ENCODE measurements around the gene SLC25A47.
"Not testable (repeated sequence)": the region's sequence is repeated elsewhere in the genome, so short reads cannot be mapped to it uniquely, and the experiment has no call there.

SLC25A47 gene

DNA sequence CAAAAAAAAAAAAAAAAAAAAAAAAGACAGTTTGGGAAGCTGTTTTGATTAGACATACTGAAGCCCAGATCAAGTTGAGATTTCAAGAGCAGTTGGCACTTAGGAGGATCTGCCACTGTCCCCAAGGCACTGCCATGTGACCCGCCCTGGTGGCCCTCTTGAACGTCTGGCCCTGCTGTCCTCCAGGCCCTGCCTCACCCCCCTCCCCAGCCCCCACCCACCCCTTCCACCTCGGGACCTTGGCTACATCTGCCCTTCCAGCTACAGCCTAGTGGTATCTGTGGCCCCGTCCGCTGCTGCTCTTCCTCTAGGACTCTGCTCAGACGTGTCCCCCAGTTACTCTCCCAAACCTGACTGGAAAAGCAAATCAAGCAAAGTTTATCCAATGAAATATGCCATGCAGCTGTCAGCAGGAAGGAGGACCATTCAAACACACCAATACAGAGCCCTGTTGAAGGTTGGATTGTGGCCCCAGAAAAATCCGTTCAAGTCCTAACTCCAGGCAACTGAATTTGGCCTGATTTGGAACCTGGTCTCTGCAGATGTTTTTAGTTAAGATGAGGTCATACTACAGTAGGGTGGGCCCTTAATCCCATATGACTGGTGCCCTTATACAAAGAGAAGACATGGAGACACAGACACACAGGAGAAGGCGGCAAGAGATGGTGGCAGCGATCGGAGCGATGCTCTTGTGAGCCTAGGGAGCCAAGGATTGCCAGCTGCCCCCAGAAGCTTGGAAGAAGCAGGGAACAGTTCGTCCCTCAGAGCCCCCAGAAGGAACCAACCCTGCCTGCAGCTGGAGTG is 34.6 kb upstream of the SLC25A47 start:
- in situ Hi-C loops (cut with HindIII; ENCODE audit: low sequenced_read_pairs): loop anchor here (10.0 kb wide), 1 partner anchor 46 kb away; no protein-coding TSS in a partner anchor

DNA sequence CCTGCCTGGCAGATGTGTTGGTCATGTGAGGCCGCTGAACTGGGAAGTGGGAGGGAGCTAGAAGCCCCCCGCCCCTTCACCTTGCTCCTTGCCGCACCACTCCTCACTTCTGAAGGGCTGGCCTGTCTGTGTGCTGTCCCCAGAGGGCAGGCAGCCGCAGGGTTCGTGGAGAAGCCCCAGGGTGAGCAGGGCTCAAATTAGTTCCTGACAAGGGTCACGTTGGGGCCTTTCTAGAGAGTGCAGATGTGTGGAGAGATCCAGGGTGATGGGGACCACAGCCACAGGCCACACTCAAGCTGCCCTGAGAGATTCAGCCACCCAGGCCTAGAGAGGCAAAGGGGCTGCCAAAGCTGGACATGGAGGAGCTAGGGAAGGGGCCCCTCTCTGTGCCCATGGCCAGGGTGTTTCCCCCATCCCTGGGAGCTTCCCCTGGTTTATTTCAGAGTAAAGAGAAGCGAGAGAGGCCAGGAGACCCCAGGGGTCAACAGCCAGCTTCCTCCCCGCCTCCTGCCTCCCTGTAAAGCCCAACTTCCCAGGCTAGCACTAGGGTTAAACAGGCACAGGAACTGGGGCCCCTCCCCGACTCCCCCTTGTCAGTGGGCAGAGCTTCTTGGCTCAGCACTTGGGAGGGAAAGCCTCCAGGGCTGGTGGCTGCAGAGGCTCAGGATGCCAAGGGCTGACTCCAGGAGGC is 33.1 kb upstream of the SLC25A47 start:
- in situ Hi-C loops (cut with HindIII; ENCODE audit: low sequenced_read_pairs): loop anchor here (10.0 kb wide), 1 partner anchor 45 kb away; no protein-coding TSS in a partner anchor

DNA sequence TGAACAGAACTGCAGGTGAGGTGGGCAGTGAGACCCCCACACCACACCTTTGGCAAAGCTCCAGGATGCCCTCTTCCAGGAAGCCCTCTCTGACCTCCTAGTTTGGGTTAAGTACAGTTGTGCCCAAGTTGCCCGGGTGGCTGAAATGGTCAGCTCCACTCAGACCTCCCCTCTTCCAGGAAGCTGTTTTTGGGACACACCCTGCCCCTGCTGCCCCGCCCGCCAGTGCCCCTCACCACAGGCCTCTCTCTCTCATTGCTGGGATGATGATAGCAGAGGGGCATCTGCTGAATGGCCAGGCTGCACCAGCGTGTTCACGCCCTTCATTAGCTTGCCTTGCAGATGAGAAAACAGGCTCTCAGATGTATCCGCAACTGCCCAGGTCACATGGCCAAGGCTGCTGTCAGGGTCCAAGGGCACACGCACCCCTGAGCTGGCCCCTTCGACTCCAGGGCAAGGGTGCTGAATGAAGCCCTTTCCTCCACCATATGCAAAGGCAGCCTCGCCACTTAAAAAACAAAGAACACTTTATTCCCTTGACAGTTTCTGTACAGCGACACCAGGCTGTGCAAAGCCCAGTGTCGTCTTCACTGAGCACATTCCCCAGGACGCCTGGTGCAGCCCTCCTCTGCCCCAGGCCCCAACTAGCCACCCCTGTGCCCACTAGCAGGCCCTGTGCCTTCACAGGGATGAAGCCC is 32.4 kb upstream of the SLC25A47 start:
- in situ Hi-C loops (cut with HindIII; ENCODE audit: low sequenced_read_pairs): no loop called here

DNA sequence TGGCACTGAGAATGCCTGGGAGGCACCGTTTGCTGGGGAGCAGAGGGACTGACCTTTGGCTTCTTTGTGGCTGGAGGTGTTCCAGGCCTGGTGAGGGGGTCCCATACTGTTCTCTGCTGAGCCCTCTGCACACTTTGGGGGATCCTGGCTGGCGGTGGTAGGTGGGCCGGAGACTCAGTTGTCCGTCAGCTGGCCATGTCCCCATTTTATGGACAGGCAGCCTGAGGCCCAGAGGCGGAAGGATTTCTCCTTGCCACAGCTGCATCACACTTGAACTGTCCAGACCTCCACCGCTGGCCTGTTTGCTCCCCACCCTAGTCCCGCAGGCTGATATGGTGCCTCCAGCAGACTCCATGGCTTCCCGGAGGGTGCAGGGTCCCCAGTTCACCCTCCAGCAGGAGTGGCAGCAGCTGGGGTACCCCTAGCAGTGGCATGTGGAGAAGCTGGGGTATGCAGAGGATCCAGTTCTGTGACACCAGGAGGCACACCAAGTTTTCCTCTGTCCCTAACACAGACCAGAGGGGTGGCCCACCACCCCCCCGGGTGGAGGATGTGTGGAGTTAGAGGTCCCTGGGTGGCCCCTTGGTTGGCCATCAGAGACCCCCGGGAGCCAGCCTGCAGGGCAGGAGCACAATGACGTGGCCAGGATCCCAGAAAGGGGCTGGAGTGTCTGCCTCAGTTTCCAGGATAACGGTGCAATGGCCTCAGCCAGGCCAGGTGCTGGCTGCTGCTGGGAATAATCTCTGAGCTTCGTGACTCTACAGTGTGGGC is 31.6 kb upstream of the SLC25A47 start:
- in situ Hi-C loops (cut with HindIII; ENCODE audit: low sequenced_read_pairs): no loop called here

DNA sequence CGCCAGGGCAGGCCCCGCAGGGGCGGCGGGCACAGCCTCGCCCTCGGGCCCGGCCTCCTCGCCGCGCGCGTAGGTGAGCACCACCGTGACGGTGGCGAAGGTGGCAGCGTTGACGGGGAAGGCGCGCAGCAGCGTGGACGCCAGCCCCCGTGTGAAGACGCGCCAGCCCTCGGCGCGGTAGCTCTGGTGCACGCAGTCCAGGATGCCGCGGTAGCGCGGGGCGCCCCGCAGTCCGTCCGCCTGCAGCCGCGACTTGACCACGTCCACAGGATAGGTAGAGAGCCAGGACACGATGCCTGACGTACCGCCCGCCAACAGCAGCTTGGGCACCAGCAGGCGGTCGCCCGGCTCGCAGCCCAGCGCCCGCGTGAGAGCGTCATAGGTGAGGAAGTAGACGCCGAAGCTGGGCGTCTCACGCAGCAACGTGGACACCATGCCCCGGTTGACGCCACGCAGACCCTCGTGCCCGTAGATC is 30.8 kb upstream of the SLC25A47 start:
- in situ Hi-C loops (cut with HindIII; ENCODE audit: low sequenced_read_pairs): no loop called here

DNA sequence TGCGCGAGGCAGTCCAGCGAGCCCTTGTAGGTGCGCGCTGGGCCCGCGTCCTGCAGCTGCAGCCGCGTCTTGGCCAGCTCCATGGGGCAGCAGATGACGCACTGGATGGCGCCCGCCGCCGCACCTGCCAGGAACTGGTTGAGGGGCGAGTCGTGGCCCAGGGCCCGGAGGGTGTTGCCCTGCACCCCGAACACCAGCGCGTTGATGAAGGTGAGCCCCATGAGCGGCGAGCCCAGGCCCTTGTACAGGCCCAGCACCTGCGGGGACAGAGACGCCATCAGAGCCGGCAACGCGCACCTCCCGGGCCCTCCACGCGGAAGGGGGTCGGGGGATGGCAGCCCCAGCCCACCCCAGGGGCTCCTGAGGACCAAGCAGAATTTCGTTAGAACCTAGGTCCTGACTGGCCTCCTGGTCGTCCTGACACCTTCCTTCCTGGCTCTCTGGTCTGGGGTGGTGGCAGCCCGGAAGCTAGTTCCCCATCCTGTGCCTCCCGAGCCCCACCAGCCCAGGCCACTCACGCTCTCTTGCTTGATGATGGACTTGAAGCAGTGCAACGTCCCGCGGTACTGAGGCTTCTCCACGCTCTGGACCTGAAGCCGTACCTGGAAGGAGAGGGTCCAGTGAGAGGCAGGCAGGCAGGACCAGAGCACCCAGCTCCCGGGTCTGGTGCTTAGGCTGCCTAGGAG is 30.2 kb upstream of the SLC25A47 start:
- in situ Hi-C loops (cut with HindIII; ENCODE audit: low sequenced_read_pairs): no loop called here

DNA sequence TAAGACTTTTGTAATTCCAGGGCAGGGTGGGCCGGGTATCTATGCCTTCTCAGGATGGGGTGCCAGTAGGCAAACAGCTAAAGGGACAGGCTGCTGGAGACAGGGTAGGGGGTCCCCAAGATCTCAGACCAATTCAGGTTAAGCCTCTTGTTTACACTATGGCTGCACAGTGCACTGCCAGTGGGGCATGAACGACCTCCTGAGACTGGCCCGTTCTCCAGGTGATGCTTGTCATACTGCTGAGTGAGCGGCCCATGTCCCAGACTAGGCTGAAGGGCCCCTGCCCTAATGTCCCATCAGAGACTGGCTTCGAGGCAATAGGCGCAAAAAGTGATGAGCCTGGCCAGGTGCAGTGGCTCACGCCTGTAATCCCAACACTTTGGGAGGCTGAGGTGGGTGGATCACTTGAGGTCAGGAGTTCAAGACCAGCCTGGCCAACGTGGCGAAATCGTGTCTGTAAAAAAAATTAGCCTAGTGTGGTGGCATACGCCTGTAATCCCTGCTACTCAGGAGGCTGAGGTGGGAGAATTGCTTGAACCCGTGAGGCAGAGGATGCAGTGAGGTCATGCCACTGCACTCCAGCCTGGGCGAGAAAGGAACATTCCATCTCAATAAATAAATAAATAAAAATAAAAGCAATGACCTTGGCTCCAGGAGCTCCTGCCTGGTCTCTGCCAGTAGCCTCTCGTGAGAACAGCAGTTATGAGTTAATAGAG is 29.5 kb upstream of the SLC25A47 start:
- in situ Hi-C loops (cut with HindIII; ENCODE audit: low sequenced_read_pairs): no loop called here

DNA sequence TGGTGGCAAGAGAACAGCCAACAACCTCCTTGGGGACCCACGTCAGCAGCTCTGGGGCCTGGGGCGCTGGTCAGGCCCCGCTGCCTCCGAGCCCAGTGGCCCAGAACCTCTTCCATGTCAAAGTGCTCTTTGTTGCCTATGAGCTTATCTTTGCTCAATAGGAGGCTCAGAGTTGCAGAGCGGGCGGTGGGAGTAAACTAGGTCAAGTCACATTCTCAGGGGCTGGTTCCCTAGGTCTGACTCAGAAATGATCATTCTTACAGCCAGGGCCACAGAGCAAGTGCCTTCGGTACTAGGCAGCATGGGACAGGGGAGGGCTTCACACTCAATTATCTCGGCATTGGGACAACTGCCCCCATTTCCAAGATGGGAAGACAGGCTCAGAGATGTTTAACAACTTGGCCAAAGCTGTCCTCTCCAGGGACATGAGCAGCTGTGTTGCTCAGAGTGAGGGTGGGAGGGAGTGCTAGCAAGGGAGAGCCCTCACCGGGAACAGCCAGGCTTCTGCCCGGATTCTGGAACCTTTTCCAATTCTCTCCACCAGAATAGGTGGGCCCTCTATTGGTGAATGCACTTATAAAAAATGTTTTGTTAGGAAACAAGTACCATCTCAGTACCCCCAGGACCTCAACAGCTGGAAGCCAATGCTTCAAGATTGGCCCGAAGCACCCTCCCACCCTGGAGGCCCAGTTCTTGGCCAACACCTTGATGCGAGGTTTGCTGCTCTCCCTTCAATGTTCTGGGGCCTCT is 28.8 kb upstream of the SLC25A47 start:
- in situ Hi-C loops (cut with HindIII; ENCODE audit: low sequenced_read_pairs): no loop called here

DNA sequence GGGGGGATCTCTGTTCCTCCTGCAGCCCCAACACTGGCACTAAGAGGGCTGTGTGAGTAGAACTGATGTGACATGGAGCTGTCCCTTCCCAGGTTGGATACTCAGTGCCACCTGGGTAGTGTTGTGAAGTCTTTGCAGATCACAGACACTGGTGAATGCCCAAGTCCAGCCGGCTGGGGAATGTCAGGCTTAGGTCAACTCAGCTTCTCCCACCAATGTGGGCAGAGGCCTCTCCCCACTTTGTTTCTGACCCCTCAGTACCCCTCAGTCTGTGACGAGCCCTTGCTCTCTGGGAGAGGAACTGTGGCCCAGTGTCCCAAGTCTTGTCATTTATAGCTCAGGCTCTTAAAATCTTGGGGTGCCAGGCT is 28.2 kb upstream of the SLC25A47 start:
- in situ Hi-C loops (cut with HindIII; ENCODE audit: low sequenced_read_pairs): no loop called here

DNA sequence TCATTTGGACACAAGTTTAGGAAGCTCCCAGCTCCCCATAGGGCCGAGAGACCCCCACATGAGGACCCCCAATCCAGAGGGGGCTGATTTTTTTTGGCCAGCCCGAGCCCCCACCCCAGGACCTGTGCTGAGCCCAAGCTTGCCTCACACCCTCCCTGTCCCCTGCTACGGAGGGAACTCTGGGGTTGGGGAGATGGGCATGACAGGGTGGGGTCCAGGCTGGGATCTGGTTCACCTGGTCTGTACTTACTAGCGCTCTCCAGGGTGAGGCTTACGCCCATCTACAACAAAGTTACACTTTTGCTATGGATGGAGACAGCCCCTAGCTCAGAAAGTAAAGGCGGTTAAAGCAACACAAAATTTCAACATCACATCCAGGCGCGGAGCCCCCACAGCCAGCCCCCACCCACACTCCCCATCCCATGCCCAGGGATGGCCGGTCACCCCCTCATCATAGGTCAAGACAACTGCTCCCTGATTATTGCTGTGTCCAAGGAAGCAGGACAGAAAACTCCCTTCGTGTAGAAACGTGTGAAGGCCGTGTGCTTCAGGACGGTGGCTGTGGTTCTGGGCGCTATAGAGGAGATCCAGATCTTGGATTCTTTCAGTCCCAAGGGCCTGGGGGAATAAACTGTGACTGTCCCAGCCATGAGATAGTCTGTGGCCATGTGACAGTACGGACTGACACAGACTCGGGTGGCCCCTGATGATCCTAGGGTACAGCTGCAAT is 27.6 kb upstream of the SLC25A47 start:
- in situ Hi-C loops (cut with HindIII; ENCODE audit: low sequenced_read_pairs): no loop called here

DNA sequence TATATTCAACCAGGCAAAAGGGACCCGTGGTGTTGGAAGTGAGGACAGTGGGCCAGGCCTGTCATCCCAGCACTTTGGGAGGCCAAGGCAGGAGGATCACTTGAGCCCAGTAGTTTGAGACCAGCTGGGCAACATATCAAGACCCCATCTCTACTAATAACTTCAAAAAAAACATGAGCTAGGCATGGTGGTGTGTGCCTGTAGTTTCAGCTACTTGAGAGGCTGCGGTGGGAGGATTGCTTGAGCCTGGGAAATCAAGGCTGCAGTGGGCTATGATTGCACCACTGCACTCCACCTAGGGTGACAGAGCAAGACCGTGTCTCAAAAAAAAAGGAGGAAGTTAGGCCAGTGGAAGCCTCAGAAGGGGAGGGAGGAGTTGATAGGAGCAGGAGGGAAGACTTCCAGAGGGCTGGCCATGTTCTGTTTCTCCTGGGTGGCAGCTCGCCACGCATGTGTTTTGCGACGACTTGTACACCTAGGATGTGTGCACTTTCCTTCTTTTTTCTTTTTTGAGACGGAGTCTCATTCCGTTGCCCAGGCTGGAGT is 27.0 kb upstream of the SLC25A47 start:
- in situ Hi-C loops (cut with HindIII; ENCODE audit: low sequenced_read_pairs): no loop called here

DNA sequence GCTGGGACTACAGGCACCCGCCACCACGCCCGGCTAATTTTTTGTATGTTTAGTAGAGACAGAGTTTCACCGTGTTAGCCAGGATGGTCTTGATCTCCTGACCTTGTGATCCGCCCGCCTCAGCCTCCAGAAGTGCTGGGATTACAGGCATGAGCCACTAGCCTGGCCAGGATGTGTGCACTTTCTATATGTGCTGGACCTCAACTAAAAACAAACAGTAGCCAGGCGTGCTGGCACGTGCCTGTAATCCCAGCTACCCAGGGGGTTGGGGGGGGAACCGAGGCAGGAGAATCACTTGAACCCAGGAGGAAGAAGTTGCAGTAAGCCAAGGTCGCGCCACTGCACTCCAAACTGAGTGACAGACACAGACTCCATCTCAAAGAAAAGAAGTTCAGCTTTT is 26.4 kb upstream of the SLC25A47 start:
- in situ Hi-C loops (cut with HindIII; ENCODE audit: low sequenced_read_pairs): not testable (repeated sequence)

DNA sequence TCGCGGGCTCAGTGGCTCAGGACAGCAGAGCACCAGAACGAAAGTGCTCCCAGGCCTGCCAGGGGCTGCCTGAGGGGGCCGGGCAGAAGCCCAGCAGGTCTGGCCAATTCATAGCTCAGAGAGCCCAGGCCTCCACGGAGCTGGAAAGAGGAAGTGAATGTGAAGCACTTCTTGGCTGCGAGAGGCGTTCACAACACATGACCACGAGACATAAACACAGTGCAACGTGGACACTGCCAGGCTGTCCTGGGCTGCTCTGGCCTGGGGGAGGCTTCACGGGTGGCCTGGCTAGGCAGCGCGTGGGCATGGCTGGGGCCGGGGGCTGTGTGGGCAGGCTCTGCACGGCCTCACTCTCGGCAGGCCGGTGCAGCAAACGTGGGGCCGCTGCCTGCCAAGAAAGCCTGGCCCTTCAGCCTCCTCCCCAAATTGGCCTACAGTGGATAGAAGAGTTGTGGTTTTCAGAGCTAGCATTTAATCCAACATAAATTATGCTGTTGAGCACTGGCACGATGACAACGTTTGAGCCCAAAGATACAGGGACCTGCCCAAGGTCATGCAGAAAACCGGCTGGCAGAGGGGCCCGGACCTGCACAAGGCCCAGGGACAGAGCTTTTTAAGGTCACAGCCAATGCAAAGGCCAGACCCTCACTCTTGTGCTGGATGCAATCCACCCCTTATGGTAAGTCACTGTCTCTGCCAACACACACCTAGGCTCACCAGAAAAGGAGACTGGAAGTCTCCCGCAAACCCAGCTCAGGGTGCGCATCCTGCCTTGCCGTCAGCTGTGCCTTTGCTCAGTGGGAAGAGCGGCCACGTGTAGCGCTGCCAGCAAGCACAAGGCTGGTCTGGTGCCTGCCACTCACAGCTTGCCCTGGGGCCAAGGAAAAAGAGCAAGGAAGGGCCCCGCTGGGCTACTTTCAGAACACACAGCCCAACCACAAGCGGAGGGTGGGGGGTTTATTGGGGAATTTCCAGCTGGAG is 25.5 kb upstream of the SLC25A47 start:
- in situ Hi-C loops (cut with HindIII; ENCODE audit: low sequenced_read_pairs): no loop called here

DNA sequence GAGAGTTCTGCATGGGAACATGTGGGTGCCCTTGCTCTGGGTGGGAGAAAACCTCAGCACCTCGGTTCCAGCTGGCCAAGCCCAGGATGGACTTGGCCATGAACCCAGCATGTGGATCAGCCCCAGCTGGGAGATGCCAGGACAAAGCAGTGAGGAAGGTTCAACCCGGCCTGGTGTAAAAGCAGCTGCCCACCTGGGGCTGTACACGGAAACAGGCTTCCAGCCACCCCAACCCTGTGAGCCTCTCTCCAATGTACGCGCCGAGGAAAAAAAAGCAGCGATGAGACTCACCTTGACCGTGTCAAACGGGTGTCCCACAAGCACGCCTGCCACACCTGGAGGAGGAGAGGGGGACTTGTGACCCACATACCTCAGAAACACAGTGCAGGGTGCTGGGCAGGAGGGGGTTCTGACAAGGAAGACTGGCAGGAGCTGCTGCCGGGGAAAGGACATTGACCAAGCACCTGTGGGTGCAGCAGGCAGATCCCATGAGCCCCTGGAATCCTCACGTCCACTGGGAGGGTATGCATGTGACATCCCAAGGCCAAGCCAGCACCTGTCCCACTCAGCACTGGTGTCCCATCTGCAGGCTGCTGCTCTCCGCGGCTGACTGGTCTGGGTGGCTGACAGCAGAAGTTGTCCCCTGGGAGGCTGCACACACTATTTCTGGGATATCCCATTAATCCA is 24.4 kb upstream of the SLC25A47 start:
- in situ Hi-C loops (cut with HindIII; ENCODE audit: low sequenced_read_pairs): no loop called here

DNA sequence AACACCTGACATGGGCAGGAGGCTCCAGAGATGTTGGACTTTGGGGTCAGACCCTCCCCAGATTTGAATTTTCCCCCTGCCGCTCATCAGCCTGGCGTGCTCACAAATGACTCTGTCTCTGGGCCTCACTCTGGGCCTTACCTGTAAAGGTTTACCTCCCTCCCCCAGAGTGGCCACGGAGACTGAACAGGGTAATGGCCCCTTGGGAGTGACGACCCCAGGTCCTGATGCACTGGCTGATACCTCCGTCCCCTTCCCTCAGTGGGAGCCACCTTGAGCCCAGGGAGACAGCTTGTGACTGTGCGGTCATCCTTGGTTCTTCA is 23.9 kb upstream of the SLC25A47 start:
- in situ Hi-C loops (cut with HindIII; ENCODE audit: low sequenced_read_pairs): no loop called here

DNA sequence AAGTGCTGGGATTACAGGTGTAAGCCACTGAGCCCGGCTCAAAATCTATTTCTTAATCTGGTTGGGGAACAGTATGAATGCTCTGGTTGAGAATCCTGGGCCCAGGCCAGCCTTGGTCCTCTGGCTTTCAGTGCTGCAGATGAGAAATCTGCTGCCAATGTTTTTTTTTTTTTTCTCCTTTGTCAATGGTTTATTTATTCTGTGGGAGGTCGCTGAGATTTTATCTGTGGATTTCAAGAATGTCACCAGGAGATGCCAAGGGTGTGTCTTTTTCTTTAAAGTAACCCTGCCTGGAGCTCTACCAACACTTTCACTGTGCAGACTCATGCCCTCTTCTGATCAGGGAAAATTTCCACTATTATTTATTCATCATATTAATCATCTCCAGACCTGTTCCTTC is 20.5 kb upstream of the SLC25A47 start:
- in situ Hi-C loops (cut with HindIII; ENCODE audit: low sequenced_read_pairs): no loop called here

All from endothelial cell of hepatic sinusoid (primary cell).